SK-N-MC (cell line): ENCODE data around the gene KAZN.

Experiments used
- DNase-seq: peaks from one replicate; pipeline ENCODE4 v3.0.0-alpha.2; 2011; ENCODE audit warnings: low read depth, low spot score
- H3K27ac ChIP-seq: fragments of 200-600 bp; sonication (generic); 2 replicates; pipeline ENCODE4 v1.5.1; 2016; ENCODE audit warnings: mixed run types
- H3K36me3 ChIP-seq: fragments of 200-600 bp; sonication (generic); 2 replicates; pipeline ENCODE4 v1.6.1; 2017; ENCODE audit warnings: antibody characterized with exemption, low read length, mixed read lengths; ENCODE audit not compliant: insufficient read depth
- H3K4me3 ChIP-seq: fragments of 200-600 bp; sonication (generic); 2 replicates; pipeline ENCODE4 v1.5.1; 2016
- H3K9ac ChIP-seq: fragments of 200-600 bp; sonication (generic); 2 replicates; pipeline ENCODE4 v1.8.0; 2017; ENCODE audit warnings: mixed run types, mixed read lengths; ENCODE audit not compliant: insufficient read length
- H3K9me3 ChIP-seq: fragments of 200-600 bp; sonication (generic); 2 replicates; pipeline ENCODE4 v1.6.1; 2017; ENCODE audit warnings: low read depth, mild to moderate bottlenecking, antibody characterized with exemption, low read length, moderate library complexity, mixed read lengths
- EZH2 ChIP-seq: fragments of 200-600 bp; sonication (generic); IDR thresholded peaks from one replicate; pipeline ENCODE4 v1.6.1; 2017; ENCODE audit warnings: antibody characterized with exemption
- FOXP2 ChIP-seq: optimal IDR thresholded peaks from 2 replicates; pipeline ENCODE3; 2011; ENCODE audit warnings: mild to moderate bottlenecking, moderate library complexity; ENCODE audit not compliant: insufficient read depth; ENCODE audit errors: extremely low read length, control extremely low read depth
- POLR2AphosphoS5 ChIP-seq: IDR thresholded peaks from 2 replicates; pipeline ENCODE4 v1.6.1; 2012; ENCODE audit warnings: mild to moderate bottlenecking, low read depth, low read length, borderline replicate concordance

The KAZN gene

DNA sequence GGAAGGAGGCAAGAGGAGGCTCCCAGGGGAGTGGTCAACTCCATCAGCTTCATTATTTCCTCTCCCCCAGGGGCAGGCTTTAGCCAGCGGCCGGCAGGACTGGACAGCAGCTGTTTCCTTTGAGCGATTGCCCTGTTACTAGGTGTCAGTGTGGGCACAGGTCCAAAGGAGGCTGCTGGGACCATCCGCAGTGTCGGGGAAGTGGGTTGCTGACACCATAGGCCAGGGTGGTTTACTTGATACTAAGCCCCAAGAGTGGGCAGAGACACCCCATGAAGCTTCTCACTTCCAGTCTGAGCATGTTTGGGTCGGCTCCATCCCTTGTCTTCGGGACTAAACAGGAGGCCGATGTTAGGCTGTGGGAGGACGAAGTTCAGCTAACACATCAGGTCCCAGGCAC, 63.6 kb downstream of the KAZN start:
- Histone ChIP-seq H3K9ac (no peak overlapping the region), H3K36me3 (no peaks in the 10 kb centered on the region), H3K9me3 (no peaks in the 10 kb centered on the region), H3K27ac (no peak overlapping the region), H3K4me3 (no peak overlapping the region)
- TF ChIP-seq POLR2AphosphoS5 (no peak), FOXP2 (no peak), EZH2 (no peak)
- DNase-seq: no peak

DNA sequence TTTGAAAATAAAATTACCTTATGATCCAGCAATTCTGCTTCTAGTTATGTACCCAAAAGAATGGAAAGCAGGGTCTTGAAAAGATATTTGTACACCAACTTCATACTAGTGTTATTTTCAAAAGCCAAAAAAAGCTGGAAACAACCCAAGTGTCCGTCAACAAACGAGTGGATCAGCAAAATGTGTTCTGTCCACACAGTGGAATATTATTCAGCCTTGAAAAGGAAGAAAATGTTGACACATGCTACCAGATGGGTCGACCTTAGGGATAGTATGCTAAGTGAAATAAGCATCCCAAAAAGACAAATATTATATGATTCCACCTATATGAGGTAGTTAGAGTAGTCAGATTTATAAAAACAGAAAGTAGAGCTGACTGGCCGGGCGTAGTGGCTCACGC, 65.3 kb downstream of the KAZN start:
- no peak overlapping the region for H3K9ac ChIP-seq
- no peaks in the 10 kb centered on the region for H3K36me3 ChIP-seq
- no peaks in the 10 kb centered on the region for H3K9me3 ChIP-seq
- no peak overlapping the region for H3K4me3 ChIP-seq
- TF ChIP-seq EZH2: no peak
- no peak for TF ChIP-seq FOXP2
- TF ChIP-seq POLR2AphosphoS5: no peak
- H3K27ac ChIP-seq: no peak overlapping the region
- DNase-seq: no peak

DNA sequence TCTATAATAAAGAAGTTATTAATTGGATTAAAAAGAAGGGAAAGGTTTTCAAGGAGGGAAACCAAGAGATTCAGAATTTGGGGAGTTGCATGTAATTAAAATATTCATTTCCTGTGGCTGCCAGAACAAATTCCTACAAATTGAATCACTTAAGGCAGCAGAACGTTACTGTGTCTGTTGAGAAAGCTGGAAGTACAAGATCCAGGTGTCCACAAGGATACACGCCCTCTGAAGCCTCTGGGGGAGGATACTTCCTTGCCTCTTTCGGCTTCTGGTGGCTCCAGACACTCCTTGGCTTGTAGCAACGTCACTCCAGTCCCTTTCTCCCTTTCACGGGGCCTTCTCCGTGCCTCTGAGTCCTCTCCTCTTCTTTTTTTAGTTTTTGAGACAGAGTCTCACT, 67.9 kb downstream of the KAZN start:
- H3K9ac ChIP-seq: no peak overlapping the region
- DNase-seq: no peak
- no peaks in the 10 kb centered on the region for H3K9me3 ChIP-seq
- H3K36me3 ChIP-seq: no peaks in the 10 kb centered on the region
- no peak overlapping the region for H3K4me3 ChIP-seq
- no peak overlapping the region for H3K27ac ChIP-seq
- TF ChIP-seq FOXP2: no peak
- no peak for TF ChIP-seq POLR2AphosphoS5
- TF ChIP-seq EZH2: no peak

DNA sequence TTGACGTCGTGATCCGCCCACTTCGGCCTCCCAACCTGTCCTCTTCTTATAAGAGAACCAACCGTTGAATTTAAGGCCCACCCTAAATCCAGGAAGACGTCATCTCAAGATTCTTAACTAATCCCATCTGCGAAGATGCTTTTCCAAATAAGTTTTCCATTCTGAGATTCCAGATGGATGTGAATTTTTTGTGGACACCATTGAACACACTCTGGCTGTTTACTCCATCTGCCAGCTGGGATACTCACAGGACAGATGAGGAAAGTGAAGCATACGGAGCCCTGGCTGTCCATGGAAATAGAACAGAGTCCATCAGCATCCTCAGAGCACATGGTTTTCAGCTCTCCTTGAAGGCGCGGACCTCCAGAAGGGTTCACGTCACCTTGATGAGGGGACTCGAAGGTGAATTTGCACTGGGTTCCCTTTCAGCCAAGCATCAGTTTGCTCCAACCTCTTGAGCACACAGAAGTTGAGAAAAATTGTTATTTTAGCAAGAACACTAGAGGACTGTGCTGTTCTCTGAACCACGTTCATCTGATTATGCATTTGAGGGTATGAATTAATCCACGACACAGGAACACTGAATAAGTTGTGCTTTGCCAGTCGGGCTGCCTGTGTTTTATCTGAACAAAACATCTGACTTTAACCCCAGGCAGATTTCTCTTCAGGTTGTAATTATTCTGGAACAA, 68.6 kb downstream of the KAZN start:
- no peak overlapping the region for H3K9ac ChIP-seq
- no peak overlapping the region for H3K4me3 ChIP-seq
- H3K27ac ChIP-seq: no peak overlapping the region
- H3K9me3 ChIP-seq: no peaks in the 10 kb centered on the region
- H3K36me3 ChIP-seq: no peaks in the 10 kb centered on the region
- no peak for DNase-seq
- TF ChIP-seq EZH2 (no peak), POLR2AphosphoS5 (no peak), FOXP2 (no peak)

DNA sequence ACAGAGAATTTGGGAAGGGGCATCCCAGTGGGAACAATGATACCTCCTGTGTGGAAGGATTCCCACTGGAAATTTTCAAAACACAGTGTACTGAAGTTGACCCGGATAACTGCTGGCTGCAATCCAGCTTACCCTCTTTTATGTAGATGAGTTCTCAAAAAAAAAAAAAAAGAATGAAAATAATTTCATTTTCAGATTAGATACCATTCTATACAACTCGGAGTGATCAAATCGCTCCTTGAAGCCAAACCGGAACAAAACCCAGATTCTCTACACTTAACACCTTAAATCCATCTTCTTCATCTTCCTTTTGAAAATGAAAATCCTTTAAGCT, 69.1 kb downstream of the KAZN start:
- H3K36me3 ChIP-seq: no peaks in the 10 kb centered on the region
- no peak overlapping the region for H3K9ac ChIP-seq
- TF ChIP-seq FOXP2 (no peak), EZH2 (no peak), POLR2AphosphoS5 (no peak)
- H3K9me3 ChIP-seq: no peaks in the 10 kb centered on the region
- H3K4me3 ChIP-seq: no peak overlapping the region
- no peak overlapping the region for H3K27ac ChIP-seq
- no peak for DNase-seq

DNA sequence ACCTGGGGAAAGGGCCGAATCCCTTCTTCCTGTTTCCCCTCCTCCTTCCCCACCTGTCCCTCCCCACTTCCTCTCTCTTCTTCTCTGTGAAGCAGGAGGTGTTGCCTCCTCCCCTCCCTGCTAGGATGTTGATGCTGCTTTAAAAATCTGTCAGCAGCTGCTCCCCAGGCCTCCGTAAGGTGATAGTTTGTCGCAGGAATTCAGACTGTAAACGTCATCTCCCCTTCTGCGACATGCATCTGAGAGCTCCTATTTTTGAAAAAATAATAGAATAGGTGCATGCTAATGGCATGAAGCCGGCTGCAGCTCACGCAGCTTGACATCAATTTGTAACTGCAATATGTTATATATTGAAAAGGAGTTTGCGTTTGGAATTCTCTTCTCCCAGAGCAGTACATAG, 70.1 kb downstream of the KAZN start:
- Histone ChIP-seq H3K27ac (no peak overlapping the region), H3K36me3 (no peaks in the 10 kb centered on the region), H3K9ac (no peak overlapping the region), H3K9me3 (no peaks in the 10 kb centered on the region), H3K4me3 (no peak overlapping the region)
- no peak for TF ChIP-seq FOXP2
- no peak for TF ChIP-seq POLR2AphosphoS5
- no peak for TF ChIP-seq EZH2
- no peak for DNase-seq

DNA sequence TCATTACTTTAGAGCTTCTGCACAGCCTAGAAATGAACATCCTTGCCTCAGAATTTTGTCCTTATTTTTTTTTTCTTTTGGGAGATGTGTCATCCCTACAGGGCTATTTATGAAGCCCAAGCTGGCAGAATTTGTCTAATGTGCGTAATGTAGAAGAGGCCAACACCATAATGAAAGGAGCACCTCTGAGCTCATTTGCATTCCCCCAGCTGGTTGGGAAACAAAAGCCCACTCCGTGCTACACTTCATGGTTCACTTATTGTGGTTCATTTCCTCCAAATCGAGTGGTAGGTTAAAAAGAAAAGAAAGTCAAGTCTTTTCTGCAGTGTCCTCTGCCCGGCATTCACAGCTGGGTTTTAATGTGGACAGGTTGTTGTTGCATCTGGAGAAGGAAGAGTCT, 73.5 kb downstream of the KAZN start:
- H3K27ac ChIP-seq: no peak overlapping the region
- H3K4me3 ChIP-seq: no peak overlapping the region
- TF ChIP-seq FOXP2: no peak
- TF ChIP-seq EZH2: no peak
- H3K36me3 ChIP-seq: no peaks in the 10 kb centered on the region
- no peaks in the 10 kb centered on the region for H3K9me3 ChIP-seq
- DNase-seq: no peak
- no peak overlapping the region for H3K9ac ChIP-seq

DNA sequence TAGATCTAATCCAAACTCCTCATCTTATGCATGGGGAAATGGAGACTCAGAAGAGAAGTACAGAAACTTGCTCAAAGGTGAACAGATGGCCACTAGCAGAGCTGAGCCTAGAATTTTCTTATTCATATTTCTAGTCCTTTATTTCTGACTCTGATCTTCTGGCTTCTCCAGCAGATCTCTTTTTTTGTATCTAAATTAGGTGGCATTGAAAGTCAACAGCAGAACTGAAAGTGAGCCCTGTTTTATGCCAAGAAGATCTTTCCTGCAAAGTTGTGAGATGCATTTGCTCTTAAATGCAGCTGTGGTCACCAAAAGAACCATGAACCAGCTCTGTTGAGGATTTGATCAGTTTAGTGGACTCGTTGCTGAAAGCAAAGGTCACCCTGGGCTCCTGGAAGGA, 75.5 kb downstream of the KAZN start:
- Histone ChIP-seq H3K27ac (no peak overlapping the region), H3K36me3 (no peaks in the 10 kb centered on the region), H3K9ac (no peak overlapping the region), H3K4me3 (no peak overlapping the region), H3K9me3 (no peaks in the 10 kb centered on the region)
- TF ChIP-seq FOXP2: no peak
- no peak for TF ChIP-seq EZH2
- no peak for DNase-seq

DNA sequence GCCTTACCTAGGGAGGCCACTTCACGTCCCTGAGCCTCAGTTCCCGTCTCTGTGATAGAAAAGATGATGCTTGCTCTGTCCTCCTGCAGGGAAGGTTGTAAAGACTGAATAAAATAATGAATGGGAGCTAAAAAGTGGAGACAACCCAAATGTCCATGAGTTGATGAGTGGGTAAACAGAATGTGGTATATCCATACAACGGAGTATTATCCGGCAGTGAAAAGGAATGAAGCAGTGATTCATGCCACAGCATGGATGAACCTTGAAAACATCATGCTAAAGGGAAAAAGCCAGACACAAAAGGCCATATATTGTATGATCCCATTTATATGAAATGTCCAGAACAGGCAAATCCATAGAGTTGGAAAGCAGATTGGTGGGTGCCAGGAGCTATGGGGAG, 77.9 kb downstream of the KAZN start:
- DNase-seq: no peak
- no peak overlapping the region for H3K27ac ChIP-seq
- TF ChIP-seq POLR2AphosphoS5: no peak
- no peak for TF ChIP-seq FOXP2
- TF ChIP-seq EZH2: no peak
- no peak overlapping the region for H3K9ac ChIP-seq
- no peak overlapping the region for H3K4me3 ChIP-seq
- no peaks in the 10 kb centered on the region for H3K9me3 ChIP-seq
- no peaks in the 10 kb centered on the region for H3K36me3 ChIP-seq

DNA sequence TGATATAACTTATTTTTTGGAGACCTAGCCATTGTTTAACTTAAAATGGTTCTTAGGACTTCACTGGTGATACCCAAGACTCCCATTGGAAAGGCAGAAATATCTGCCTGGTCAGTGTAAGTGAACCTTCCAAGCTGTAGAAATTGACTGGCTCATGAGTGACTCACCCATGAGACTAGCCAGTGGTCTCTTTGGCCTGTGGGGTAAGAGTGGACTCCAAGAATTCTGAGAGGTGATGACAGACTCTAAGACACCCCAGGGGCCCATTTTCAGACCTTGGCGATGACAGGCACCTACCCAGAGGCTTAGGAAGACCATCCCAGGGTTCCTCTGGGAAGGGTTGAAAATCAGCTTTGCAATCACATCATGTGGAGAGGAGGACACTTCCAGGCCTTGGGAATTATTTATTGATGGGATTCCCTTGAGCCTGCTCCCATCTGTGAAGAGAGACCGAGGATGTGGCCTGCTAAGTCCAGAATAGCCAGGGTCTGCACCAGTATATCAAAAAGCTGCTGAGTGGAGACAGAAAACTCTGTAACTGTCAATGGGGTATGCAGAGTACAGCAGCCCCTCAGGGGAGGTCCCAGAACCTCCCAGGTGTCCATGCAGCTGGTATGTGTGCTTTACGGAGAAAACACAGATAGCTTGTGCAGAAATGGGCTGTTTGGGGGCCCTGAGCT, 78.9 kb downstream of the KAZN start:
- no peak overlapping the region for H3K9ac ChIP-seq
- no peak for DNase-seq
- no peak for TF ChIP-seq FOXP2
- no peak for TF ChIP-seq EZH2
- no peak for TF ChIP-seq POLR2AphosphoS5
- no peaks in the 10 kb centered on the region for H3K36me3 ChIP-seq
- H3K27ac ChIP-seq: no peak overlapping the region
- no peaks in the 10 kb centered on the region for H3K9me3 ChIP-seq
- H3K4me3 ChIP-seq: no peak overlapping the region
